NT2/D1 (cell line): ENCODE results near the gene ASB18.

Experiments
- YY1 ChIP-seq: IDR thresholded peaks from 2 replicates; pipeline ENCODE4 v1.6.1; 2011; ENCODE audit not compliant: insufficient read length, insufficient read depth
- ZNF274 ChIP-seq: IDR thresholded peaks from 2 replicates; pipeline ENCODE4 v1.6.1; 2011; ENCODE audit warnings: mild to moderate bottlenecking, low read depth, low read length

DNA sequence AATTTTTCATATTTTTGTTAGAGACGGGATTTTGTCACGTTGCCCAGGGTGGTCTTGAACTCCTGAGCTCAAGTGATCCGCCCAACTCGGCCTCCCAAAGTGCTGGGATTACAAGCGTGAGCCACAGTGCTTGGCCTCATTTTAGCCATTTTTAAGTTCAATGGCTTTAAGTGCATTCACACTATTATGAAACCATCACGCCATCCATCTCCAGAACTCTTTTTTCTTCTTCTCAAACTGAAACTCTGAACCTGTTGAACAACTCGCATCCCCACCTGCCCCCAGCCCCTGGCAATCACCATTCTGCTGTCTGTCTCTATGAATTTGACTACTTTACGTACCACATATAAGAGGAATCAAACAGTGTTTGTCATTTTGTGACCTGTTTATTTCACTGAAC lies 31.3 kb upstream of the ASB18 start:
- TF ChIP-seq YY1 (no peak), ZNF274 (no peak)
